ENCODE measurements around the gene CDH23. TPM values are rescaled to one million over a fixed set of nuclear protein-coding genes. Genes with fewer than 3 reads are reported as not detected.

The CDH23 gene
- polyA plus RNA-seq, 2 donors, result 1.6 to 3.2 TPM

- peaks cover 0 to 2% of the 10 kb centered on the region in 2 donors for H3K4me1 ChIP-seq (ENCODE audit: control insufficient read depth in 2 of 2, insufficient read depth in 2 of 2, low read length in 1 of 2)
- 48 to 76% methylated on average over 2 of the region's 2 CpGs for WGBS, 2 donors
Observed at GRCh38 chr10:71509444-71509843, 112.7 kb downstream of the CDH23 start.

GRCh38 chr10:71511206-71511605 is 114.5 kb downstream of the CDH23 start:
- H3K4me1 ChIP-seq (ENCODE audit: control insufficient read depth in 2 of 2, insufficient read depth in 2 of 2, low read length in 1 of 2), result peaks cover 0 to 2% of the 10 kb centered on the region in 2 donors
- WGBS, 2 donors, result 92 to 97% methylated on average over 4 of the region's 4 CpGs
- no peak overlapping the region for H3K27ac ChIP-seq (ENCODE audit: low read depth in 2 of 2, low read length in 1 of 2)
- H3K9me3 ChIP-seq (ENCODE audit: control insufficient read depth in 2 of 2, insufficient read depth in 1 of 2, low read depth in 1 of 2, low read length in 1 of 2), result no peaks in the 10 kb centered on the region
- no peak overlapping the region for H3K4me3 ChIP-seq (ENCODE audit: low read depth in 1 of 2, low read length in 2 of 2)
- no peaks in the 10 kb centered on the region for H3K36me3 ChIP-seq (ENCODE audit: control insufficient read depth in 2 of 2, insufficient read depth in 2 of 2, low read length in 1 of 2)
- no peaks in the 10 kb centered on the region for H3K27me3 ChIP-seq (ENCODE audit: control insufficient read depth in 1 of 2, insufficient read depth in 2 of 2, low read length in 2 of 2)

More at GRCh38 chr10:71509444-71509843, 112.7 kb downstream of the CDH23 start:
- Histone ChIP-seq H3K4me3 (ENCODE audit: low read depth in 1 of 2, low read length in 2 of 2) (no peak overlapping the region), H3K9me3 (ENCODE audit: control insufficient read depth in 2 of 2, insufficient read depth in 1 of 2, low read depth in 1 of 2, low read length in 1 of 2) (no peaks in the 10 kb centered on the region), H3K27ac (ENCODE audit: low read depth in 2 of 2, low read length in 1 of 2) (no peak overlapping the region), H3K27me3 (ENCODE audit: control insufficient read depth in 1 of 2, insufficient read depth in 2 of 2, low read length in 2 of 2) (no peaks in the 10 kb centered on the region), H3K36me3 (ENCODE audit: control insufficient read depth in 2 of 2, insufficient read depth in 2 of 2, low read length in 1 of 2) (no peaks in the 10 kb centered on the region)

- H3K27ac ChIP-seq (ENCODE audit: low read depth in 2 of 2, low read length in 1 of 2), result no peak overlapping the region
- H3K4me3 ChIP-seq (ENCODE audit: low read depth in 1 of 2, low read length in 2 of 2), result no peak overlapping the region
- H3K36me3 ChIP-seq (ENCODE audit: control insufficient read depth in 2 of 2, insufficient read depth in 2 of 2, low read length in 1 of 2), result no peaks in the 10 kb centered on the region
- peaks cover 0 to 2% of the 10 kb centered on the region in 2 donors for H3K4me1 ChIP-seq (ENCODE audit: control insufficient read depth in 2 of 2, insufficient read depth in 2 of 2, low read length in 1 of 2)
- H3K27me3 ChIP-seq (ENCODE audit: control insufficient read depth in 1 of 2, insufficient read depth in 2 of 2, low read length in 2 of 2), result no peaks in the 10 kb centered on the region
- 83 to 84% methylated on average over 10 of the region's 10 CpGs for WGBS, 2 donors
- H3K9me3 ChIP-seq (ENCODE audit: control insufficient read depth in 2 of 2, insufficient read depth in 1 of 2, low read depth in 1 of 2, low read length in 1 of 2), result no peaks in the 10 kb centered on the region
Observed at GRCh38 chr10:71512312-71512711, 115.6 kb downstream of the CDH23 start.

- Histone ChIP-seq H3K27ac (ENCODE audit: low read depth in 2 of 2, low read length in 1 of 2) (no peak overlapping the region), H3K36me3 (ENCODE audit: control insufficient read depth in 2 of 2, insufficient read depth in 2 of 2, low read length in 1 of 2) (no peaks in the 10 kb centered on the region), H3K9me3 (ENCODE audit: control insufficient read depth in 2 of 2, insufficient read depth in 1 of 2, low read depth in 1 of 2, low read length in 1 of 2) (no peaks in the 10 kb centered on the region), H3K4me1 (ENCODE audit: control insufficient read depth in 2 of 2, insufficient read depth in 2 of 2, low read length in 1 of 2) (peaks cover 0 to 2% of the 10 kb centered on the region in 2 donors), H3K4me3 (ENCODE audit: low read depth in 1 of 2, low read length in 2 of 2) (no peak overlapping the region), H3K27me3 (ENCODE audit: control insufficient read depth in 1 of 2, insufficient read depth in 2 of 2, low read length in 2 of 2) (no peaks in the 10 kb centered on the region)
- WGBS, 2 donors, result 57 to 69% methylated on average over 5 of the region's 5 CpGs
Observed at GRCh38 chr10:71512761-71513539, 116.2 kb downstream of the CDH23 start.

DNA sequence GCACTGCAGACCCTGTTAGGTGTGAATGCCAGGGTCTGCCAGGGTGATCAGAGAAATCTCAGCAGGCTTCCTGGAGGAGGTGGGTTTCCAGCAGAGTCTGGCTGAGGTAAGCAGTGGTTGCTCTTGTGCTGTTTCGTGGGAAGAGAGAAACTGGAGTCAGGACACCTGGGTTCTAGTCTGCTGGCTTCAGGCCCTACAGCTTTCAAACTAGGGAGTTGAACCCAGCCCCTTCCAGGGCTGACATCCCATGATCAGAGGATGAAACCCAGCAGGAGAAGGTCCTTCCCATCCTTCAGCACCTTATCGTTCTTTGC is 116.8 kb downstream of the CDH23 start:
- Histone ChIP-seq H3K36me3 (ENCODE audit: control insufficient read depth in 2 of 2, insufficient read depth in 2 of 2, low read length in 1 of 2) (no peaks in the 10 kb centered on the region), H3K4me3 (ENCODE audit: low read depth in 1 of 2, low read length in 2 of 2) (no peak overlapping the region), H3K27ac (ENCODE audit: low read depth in 2 of 2, low read length in 1 of 2) (no peak overlapping the region), H3K27me3 (ENCODE audit: control insufficient read depth in 1 of 2, insufficient read depth in 2 of 2, low read length in 2 of 2) (no peaks in the 10 kb centered on the region), H3K9me3 (ENCODE audit: control insufficient read depth in 2 of 2, insufficient read depth in 1 of 2, low read depth in 1 of 2, low read length in 1 of 2) (no peaks in the 10 kb centered on the region), H3K4me1 (ENCODE audit: control insufficient read depth in 2 of 2, insufficient read depth in 2 of 2, low read length in 1 of 2) (peaks cover 0 to 2% of the 10 kb centered on the region in 2 donors)
- 81 to 83% methylated on average over 2 of the region's 2 CpGs for WGBS, 2 donors

DNA sequence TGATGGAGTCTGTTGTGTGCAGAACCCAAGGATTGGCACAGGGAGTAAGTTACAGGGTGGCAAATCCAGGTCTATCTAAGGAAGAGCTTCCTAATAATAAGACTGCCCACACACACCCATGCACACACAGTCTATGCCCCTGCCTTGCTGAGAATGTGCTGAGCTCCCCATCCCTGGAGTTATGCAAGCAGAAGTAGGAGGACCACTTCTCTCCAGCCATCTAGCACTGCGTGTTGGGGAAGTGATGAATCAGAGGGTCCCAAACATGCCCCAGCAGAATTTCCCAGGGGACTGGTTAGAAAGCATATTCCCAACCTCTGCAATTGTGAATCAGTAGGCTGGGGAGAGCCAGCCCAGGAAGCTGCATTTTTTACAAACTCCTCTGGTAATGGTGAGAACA is 117.2 kb downstream of the CDH23 start:
- no peaks in the 10 kb centered on the region for H3K9me3 ChIP-seq (ENCODE audit: control insufficient read depth in 2 of 2, insufficient read depth in 1 of 2, low read depth in 1 of 2, low read length in 1 of 2)
- no peak overlapping the region for H3K4me3 ChIP-seq (ENCODE audit: low read depth in 1 of 2, low read length in 2 of 2)
- H3K27me3 ChIP-seq (ENCODE audit: control insufficient read depth in 1 of 2, insufficient read depth in 2 of 2, low read length in 2 of 2), result no peaks in the 10 kb centered on the region
- peaks cover 0 to 2% of the 10 kb centered on the region in 2 donors for H3K4me1 ChIP-seq (ENCODE audit: control insufficient read depth in 2 of 2, insufficient read depth in 2 of 2, low read length in 1 of 2)
- H3K27ac ChIP-seq (ENCODE audit: low read depth in 2 of 2, low read length in 1 of 2), result no peak overlapping the region
- WGBS, 2 donors, result 55 to 67% methylated on average over 1 of the region's 1 CpG
- no peaks in the 10 kb centered on the region for H3K36me3 ChIP-seq (ENCODE audit: control insufficient read depth in 2 of 2, insufficient read depth in 2 of 2, low read length in 1 of 2)

- H3K27ac ChIP-seq (ENCODE audit: low read depth in 2 of 2, low read length in 1 of 2), result no peak overlapping the region
- H3K36me3 ChIP-seq (ENCODE audit: control insufficient read depth in 2 of 2, insufficient read depth in 2 of 2, low read length in 1 of 2), result no peaks in the 10 kb centered on the region
- H3K4me3 ChIP-seq (ENCODE audit: low read depth in 1 of 2, low read length in 2 of 2), result no peak overlapping the region
- H3K9me3 ChIP-seq (ENCODE audit: control insufficient read depth in 2 of 2, insufficient read depth in 1 of 2, low read depth in 1 of 2, low read length in 1 of 2), result no peaks in the 10 kb centered on the region
- H3K27me3 ChIP-seq (ENCODE audit: control insufficient read depth in 1 of 2, insufficient read depth in 2 of 2, low read length in 2 of 2), result no peaks in the 10 kb centered on the region
- peaks cover 0 to 2% of the 10 kb centered on the region in 2 donors for H3K4me1 ChIP-seq (ENCODE audit: control insufficient read depth in 2 of 2, insufficient read depth in 2 of 2, low read length in 1 of 2)
Observed at GRCh38 chr10:71515531-71516172, 118.9 kb downstream of the CDH23 start.

DNA sequence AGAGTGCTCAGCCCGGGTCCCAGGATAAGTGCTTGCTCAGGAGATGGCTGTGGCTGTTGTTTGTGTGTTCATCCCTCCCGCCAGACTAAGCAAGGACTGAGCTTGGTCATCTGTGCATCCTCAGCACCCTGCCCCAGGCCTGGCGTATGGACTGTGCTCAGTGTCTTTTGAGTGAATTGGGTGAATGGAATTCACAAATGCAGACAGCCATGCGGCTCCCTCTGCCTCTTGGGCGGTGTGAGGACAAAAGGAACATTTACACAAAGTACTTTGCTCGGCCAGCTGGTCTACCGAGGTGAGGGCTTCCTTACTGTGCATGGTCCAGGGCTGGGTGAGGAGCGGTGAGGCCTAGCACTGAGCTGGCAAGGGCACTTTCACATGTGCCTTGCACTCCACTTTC is 120.2 kb downstream of the CDH23 start:
- Histone ChIP-seq H3K36me3 (ENCODE audit: control insufficient read depth in 2 of 2, insufficient read depth in 2 of 2, low read length in 1 of 2) (no peaks in the 10 kb centered on the region), H3K9me3 (ENCODE audit: control insufficient read depth in 2 of 2, insufficient read depth in 1 of 2, low read depth in 1 of 2, low read length in 1 of 2) (no peaks in the 10 kb centered on the region), H3K27me3 (ENCODE audit: control insufficient read depth in 1 of 2, insufficient read depth in 2 of 2, low read length in 2 of 2) (no peaks in the 10 kb centered on the region), H3K27ac (ENCODE audit: low read depth in 2 of 2, low read length in 1 of 2) (no peak overlapping the region), H3K4me1 (ENCODE audit: control insufficient read depth in 2 of 2, insufficient read depth in 2 of 2, low read length in 1 of 2) (peaks cover 0 to 3% of the 10 kb centered on the region in 2 donors), H3K4me3 (ENCODE audit: low read depth in 1 of 2, low read length in 2 of 2) (no peak overlapping the region)
- WGBS, 2 donors, result 81 to 82% methylated on average over 8 of the region's 8 CpGs

DNA sequence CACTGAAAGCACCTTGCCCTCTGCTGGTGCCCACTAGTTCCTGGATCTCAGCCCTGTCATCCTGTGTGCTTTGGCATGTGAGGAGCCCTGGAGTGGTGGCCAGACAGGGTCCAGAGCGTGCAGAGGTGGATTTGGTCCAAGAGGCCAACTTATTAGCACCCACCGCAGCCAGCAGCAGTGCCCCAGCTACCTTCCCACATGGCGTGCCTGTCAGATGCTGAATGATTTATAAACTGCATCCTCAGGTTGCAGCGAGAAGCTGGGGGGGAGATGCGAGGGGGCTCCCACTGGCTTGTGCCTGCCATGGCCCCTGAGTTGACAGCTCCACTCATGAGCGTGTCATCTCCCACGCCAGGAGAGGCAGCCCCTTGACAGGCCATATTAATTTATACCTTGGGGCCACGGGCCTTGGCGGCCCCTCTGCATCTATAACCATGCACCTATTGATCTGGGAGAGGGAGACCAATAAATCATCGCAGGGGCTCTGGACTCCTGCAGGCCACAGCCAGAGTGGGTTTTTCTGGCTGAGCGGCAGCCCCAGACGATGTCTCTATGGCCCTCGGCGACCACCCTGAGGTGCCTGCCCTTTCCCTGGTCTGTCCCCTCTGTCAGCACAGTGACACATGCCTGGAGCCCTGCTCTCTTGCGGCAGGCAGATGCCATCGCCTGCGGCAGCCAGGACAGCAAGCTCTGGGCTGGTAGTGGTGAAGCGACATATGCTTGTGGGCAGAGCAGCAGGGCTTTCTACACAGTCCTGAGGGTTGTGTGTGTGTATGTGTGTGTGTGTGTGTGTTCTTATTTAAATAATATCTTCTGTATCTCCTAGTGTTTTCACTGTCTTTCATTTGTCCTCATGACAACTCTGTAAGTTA is 120.8 kb downstream of the CDH23 start:
- H3K4me3 ChIP-seq (ENCODE audit: low read depth in 1 of 2, low read length in 2 of 2), result no peak overlapping the region
- H3K27me3 ChIP-seq (ENCODE audit: control insufficient read depth in 1 of 2, insufficient read depth in 2 of 2, low read length in 2 of 2), result no peaks in the 10 kb centered on the region
- WGBS, 2 donors, result 75 to 78% methylated on average over 18 of the region's 18 CpGs
- H3K36me3 ChIP-seq (ENCODE audit: control insufficient read depth in 2 of 2, insufficient read depth in 2 of 2, low read length in 1 of 2), result no peaks in the 10 kb centered on the region
- H3K27ac ChIP-seq (ENCODE audit: low read depth in 2 of 2, low read length in 1 of 2), result no peak overlapping the region
- peaks cover 0 to 2% of the 10 kb centered on the region in 2 donors for H3K4me1 ChIP-seq (ENCODE audit: control insufficient read depth in 2 of 2, insufficient read depth in 2 of 2, low read length in 1 of 2)
- H3K9me3 ChIP-seq (ENCODE audit: control insufficient read depth in 2 of 2, insufficient read depth in 1 of 2, low read depth in 1 of 2, low read length in 1 of 2), result no peaks in the 10 kb centered on the region

Data from esophagus (tissue), 2 donors.